Thyroid gland (tissue), 4 donors: Measurements from ENCODE around the gene ARF4.

Source experiments
- POLR2A ChIP-seq, 2 donors: fragments of 450-650 bp; IDR thresholded peaks; one replicate each; pipeline ENCODE4 v1.6.1; 2017; ENCODE audit warnings: antibody characterized with exemption in 2 of 2, mild to moderate bottlenecking in 2 of 2, moderate library complexity in 1 of 2
- TF ChIP-seq, protein P1 (sequence below), 6 experiments: fragments of 200-600 bp in 3 of 6; fragments of 450-650 bp in 3 of 6; sonication (generic) in 3 of 6; IDR thresholded peaks; one replicate each; pipeline ENCODE4 v1.5.1; 2016 to 2019; ENCODE audit warnings: antibody characterized with exemption in 6 of 6, mild to moderate bottlenecking in 2 of 6, inconsistent platforms in 1 of 6, moderate library complexity in 1 of 6

- TF ChIP-seq, protein P1, sequence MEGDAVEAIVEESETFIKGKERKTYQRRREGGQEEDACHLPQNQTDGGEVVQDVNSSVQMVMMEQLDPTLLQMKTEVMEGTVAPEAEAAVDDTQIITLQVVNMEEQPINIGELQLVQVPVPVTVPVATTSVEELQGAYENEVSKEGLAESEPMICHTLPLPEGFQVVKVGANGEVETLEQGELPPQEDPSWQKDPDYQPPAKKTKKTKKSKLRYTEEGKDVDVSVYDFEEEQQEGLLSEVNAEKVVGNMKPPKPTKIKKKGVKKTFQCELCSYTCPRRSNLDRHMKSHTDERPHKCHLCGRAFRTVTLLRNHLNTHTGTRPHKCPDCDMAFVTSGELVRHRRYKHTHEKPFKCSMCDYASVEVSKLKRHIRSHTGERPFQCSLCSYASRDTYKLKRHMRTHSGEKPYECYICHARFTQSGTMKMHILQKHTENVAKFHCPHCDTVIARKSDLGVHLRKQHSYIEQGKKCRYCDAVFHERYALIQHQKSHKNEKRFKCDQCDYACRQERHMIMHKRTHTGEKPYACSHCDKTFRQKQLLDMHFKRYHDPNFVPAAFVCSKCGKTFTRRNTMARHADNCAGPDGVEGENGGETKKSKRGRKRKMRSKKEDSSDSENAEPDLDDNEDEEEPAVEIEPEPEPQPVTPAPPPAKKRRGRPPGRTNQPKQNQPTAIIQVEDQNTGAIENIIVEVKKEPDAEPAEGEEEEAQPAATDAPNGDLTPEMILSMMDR (IDR thresholded peaks at IDR 0.05), result no peak
- no peak for TF ChIP-seq POLR2A (IDR thresholded peaks at IDR 0.05)
These were observed 10.4 kb downstream of the ARF4 start for GRCh38 chr3:57586778-57587177.
